ENCODE results near the gene MAL.

The MAL gene

DNA sequence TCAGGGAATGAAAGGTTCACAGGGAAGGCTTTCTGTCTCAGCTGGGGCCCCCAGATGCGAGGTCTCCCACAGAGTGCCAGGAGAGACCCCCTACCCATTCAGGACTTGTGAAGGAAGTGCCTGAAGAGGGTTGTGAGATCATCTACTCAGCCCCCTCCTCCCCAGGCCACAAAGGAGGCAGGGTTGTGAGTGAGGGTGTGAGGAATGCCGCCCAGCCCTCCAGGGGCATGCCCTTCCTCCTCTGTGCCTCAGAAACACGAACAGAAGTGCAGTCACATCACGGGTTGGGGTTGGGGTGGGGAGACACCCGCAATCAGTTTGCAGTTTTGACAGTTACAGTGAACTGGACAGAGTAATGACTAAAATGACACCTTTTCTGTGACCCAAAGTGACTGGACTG is 5.0 kb downstream of the MAL start:
- DNase-seq (ENCODE audit: low read depth) = no peak
- H3K4me3 ChIP-seq (ENCODE audit: control insufficient read depth, low read depth, low read length) = no peak overlapping the region
- TF ChIP-seq, protein P1, sequence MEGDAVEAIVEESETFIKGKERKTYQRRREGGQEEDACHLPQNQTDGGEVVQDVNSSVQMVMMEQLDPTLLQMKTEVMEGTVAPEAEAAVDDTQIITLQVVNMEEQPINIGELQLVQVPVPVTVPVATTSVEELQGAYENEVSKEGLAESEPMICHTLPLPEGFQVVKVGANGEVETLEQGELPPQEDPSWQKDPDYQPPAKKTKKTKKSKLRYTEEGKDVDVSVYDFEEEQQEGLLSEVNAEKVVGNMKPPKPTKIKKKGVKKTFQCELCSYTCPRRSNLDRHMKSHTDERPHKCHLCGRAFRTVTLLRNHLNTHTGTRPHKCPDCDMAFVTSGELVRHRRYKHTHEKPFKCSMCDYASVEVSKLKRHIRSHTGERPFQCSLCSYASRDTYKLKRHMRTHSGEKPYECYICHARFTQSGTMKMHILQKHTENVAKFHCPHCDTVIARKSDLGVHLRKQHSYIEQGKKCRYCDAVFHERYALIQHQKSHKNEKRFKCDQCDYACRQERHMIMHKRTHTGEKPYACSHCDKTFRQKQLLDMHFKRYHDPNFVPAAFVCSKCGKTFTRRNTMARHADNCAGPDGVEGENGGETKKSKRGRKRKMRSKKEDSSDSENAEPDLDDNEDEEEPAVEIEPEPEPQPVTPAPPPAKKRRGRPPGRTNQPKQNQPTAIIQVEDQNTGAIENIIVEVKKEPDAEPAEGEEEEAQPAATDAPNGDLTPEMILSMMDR (IDR thresholded peaks at IDR 0.05; ENCODE audit: control insufficient read depth, insufficient read depth, low read depth, low read length, missing control alignments) = no peak

- H3K4me3 ChIP-seq (ENCODE audit: control insufficient read depth, low read depth, low read length) = no peak overlapping the region
- TF ChIP-seq, protein P1 (IDR thresholded peaks at IDR 0.05; ENCODE audit: control insufficient read depth, insufficient read depth, low read depth, low read length, missing control alignments) = no peak
- no peak for DNase-seq (ENCODE audit: low read depth)
Measured at GRCh38 chr2:95031076-95031725, 5.7 kb downstream of the MAL start.

DNA sequence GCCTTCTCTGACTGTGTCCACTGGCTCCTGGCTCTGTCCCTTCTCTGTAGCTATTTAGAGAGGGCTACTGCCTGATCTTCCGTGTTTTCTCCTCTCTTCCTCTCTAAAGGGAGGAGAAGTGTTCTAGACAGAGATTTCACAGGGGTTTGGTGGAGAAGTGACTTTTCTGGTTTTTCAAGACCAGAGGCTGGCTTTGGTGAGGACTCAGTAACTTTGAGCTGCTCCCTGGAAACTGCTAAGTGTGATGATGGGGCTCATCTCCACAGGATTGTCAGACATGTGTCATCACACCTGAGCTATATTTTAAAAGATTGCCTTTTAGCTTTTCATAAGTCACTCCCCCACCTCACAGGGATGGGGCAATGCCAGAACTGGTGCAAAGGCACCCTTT is 6.2 kb downstream of the MAL start:
- TF ChIP-seq, protein P1 (IDR thresholded peaks at IDR 0.05; ENCODE audit: control insufficient read depth, insufficient read depth, low read depth, low read length, missing control alignments) = no peak
- no peak for DNase-seq (ENCODE audit: low read depth)
- no peak overlapping the region for H3K4me3 ChIP-seq (ENCODE audit: control insufficient read depth, low read depth, low read length)

GRCh38 chr2:95032341-95032740 is 6.8 kb downstream of the MAL start:
- no peak for DNase-seq (ENCODE audit: low read depth)
- TF ChIP-seq, protein P1 (IDR thresholded peaks at IDR 0.05; ENCODE audit: control insufficient read depth, insufficient read depth, low read depth, low read length, missing control alignments) = no peak
- H3K4me3 ChIP-seq (ENCODE audit: control insufficient read depth, low read depth, low read length) = no peak overlapping the region

GRCh38 chr2:95032868-95033603 is 7.5 kb downstream of the MAL start:
- DNase-seq (ENCODE audit: low read depth) = no peak
- TF ChIP-seq, protein P1 (IDR thresholded peaks at IDR 0.05; ENCODE audit: control insufficient read depth, insufficient read depth, low read depth, low read length, missing control alignments) = no peak
- H3K4me3 ChIP-seq (ENCODE audit: control insufficient read depth, low read depth, low read length) = no peak overlapping the region

- TF ChIP-seq, protein P1 (IDR thresholded peaks at IDR 0.05; ENCODE audit: control insufficient read depth, insufficient read depth, low read depth, low read length, missing control alignments) = no peak
- no peak for DNase-seq (ENCODE audit: low read depth)
- no peak overlapping the region for H3K4me3 ChIP-seq (ENCODE audit: control insufficient read depth, low read depth, low read length)
Measured at GRCh38 chr2:95034221-95034620, 8.7 kb downstream of the MAL start.
